ENCODE measurements around the gene PCDHB6. TPM values are rescaled to one million over a fixed set of nuclear protein-coding genes. Genes with fewer than 3 reads are reported as not detected.

PCDHB6 gene
- total RNA-seq, 1 experiment from 2014 or later: not detected

Other genes starting within 250 kb of the PCDHB6 start
- gene PCDHAC1, start 223.8 kb upstream of the PCDHB6 start, total RNA-seq (2014; rRNA removed; shearing (Covaris generic); ENCODE audit: low replicate concordance): not detected in 2 replicates
- not detected in 2 replicates for gene PCDHAC2, start 183.6 kb upstream of the PCDHB6 start, total RNA-seq (2014; rRNA removed; shearing (Covaris generic); ENCODE audit: low replicate concordance)
- gene PCDHB1, start 98.7 kb upstream of the PCDHB6 start, total RNA-seq (2014; rRNA removed; shearing (Covaris generic); ENCODE audit: low replicate concordance): not detected in 2 replicates
- not detected in 2 replicates for gene PCDHB2, start 55.4 kb upstream of the PCDHB6 start, total RNA-seq (2014; rRNA removed; shearing (Covaris generic); ENCODE audit: low replicate concordance)
- not detected in 2 replicates for gene PCDHB3, start 49.6 kb upstream of the PCDHB6 start, total RNA-seq (2014; rRNA removed; shearing (Covaris generic); ENCODE audit: low replicate concordance)
- gene PCDHB4, start 28.2 kb upstream of the PCDHB6 start, total RNA-seq (2014; rRNA removed; shearing (Covaris generic); ENCODE audit: low replicate concordance): not detected in 2 replicates
- gene PCDHB5, start 14.9 kb upstream of the PCDHB6 start, total RNA-seq (2014; rRNA removed; shearing (Covaris generic); ENCODE audit: low replicate concordance): not detected in 2 replicates
- gene PCDHB7, start 22.6 kb downstream of the PCDHB6 start, total RNA-seq (2014; rRNA removed; shearing (Covaris generic); ENCODE audit: low replicate concordance): not detected in 2 replicates
- not detected in 2 replicates for gene PCDHB8, start 27.7 kb downstream of the PCDHB6 start, total RNA-seq (2014; rRNA removed; shearing (Covaris generic); ENCODE audit: low replicate concordance)
- 0.04 and 0.54 TPM in 2 replicates for gene PCDHB16, start 32.3 kb downstream of the PCDHB6 start, total RNA-seq (2014; rRNA removed; shearing (Covaris generic); ENCODE audit: low replicate concordance)
- 0.11 and 0.29 TPM in 2 replicates for gene PCDHB9, start 37.1 kb downstream of the PCDHB6 start, total RNA-seq (2014; rRNA removed; shearing (Covaris generic); ENCODE audit: low replicate concordance)
- gene PCDHB10, start 42.3 kb downstream of the PCDHB6 start, total RNA-seq (2014; rRNA removed; shearing (Covaris generic); ENCODE audit: low replicate concordance): 0.11 TPM in 1 of 2 replicates, not detected in the other
- not detected in 2 replicates for gene PCDHB11, start 49.6 kb downstream of the PCDHB6 start, total RNA-seq (2014; rRNA removed; shearing (Covaris generic); ENCODE audit: low replicate concordance)
- not detected in 2 replicates for gene PCDHB12, start 58.7 kb downstream of the PCDHB6 start, total RNA-seq (2014; rRNA removed; shearing (Covaris generic); ENCODE audit: low replicate concordance)
- gene PCDHB13, start 63.9 kb downstream of the PCDHB6 start, total RNA-seq (2014; rRNA removed; shearing (Covaris generic); ENCODE audit: low replicate concordance): 0.19 and 0.69 TPM in 2 replicates
- 0.48 and 0.90 TPM in 2 replicates for gene PCDHB14, start 73.3 kb downstream of the PCDHB6 start, total RNA-seq (2014; rRNA removed; shearing (Covaris generic); ENCODE audit: low replicate concordance)
- 0.25 TPM in 1 of 2 replicates, not detected in the other for gene PCDHB15, start 95.3 kb downstream of the PCDHB6 start, total RNA-seq (2014; rRNA removed; shearing (Covaris generic); ENCODE audit: low replicate concordance)
- 0.65 and 0.82 TPM in 2 replicates for gene SLC25A2, start 154.0 kb downstream of the PCDHB6 start, total RNA-seq (2014; rRNA removed; shearing (Covaris generic); ENCODE audit: low replicate concordance)
- 70.0 and 85.9 TPM in 2 replicates for gene TAF7, start 170.7 kb downstream of the PCDHB6 start, total RNA-seq (2014; rRNA removed; shearing (Covaris generic); ENCODE audit: low replicate concordance)
- gene PCDHGA1, start 180.5 kb downstream of the PCDHB6 start, total RNA-seq (2014; rRNA removed; shearing (Covaris generic); ENCODE audit: low replicate concordance): 0.48 and 1.2 TPM in 2 replicates
- gene PCDHGA2, start 188.7 kb downstream of the PCDHB6 start, total RNA-seq (2014; rRNA removed; shearing (Covaris generic); ENCODE audit: low replicate concordance): 0.04 TPM in 1 of 2 replicates, not detected in the other
- gene PCDHGA3, start 193.8 kb downstream of the PCDHB6 start, total RNA-seq (2014; rRNA removed; shearing (Covaris generic); ENCODE audit: low replicate concordance): not detected in 2 replicates
- gene PCDHGB1, start 200.0 kb downstream of the PCDHB6 start, total RNA-seq (2014; rRNA removed; shearing (Covaris generic); ENCODE audit: low replicate concordance): 14.0 and 15.3 TPM in 2 replicates
- gene PCDHGA4, start 205.0 kb downstream of the PCDHB6 start, total RNA-seq (2014; rRNA removed; shearing (Covaris generic); ENCODE audit: low replicate concordance): 11.1 and 13.5 TPM in 2 replicates
- 9.8 and 11.5 TPM in 2 replicates for gene PCDHGB2, start 209.9 kb downstream of the PCDHB6 start, total RNA-seq (2014; rRNA removed; shearing (Covaris generic); ENCODE audit: low replicate concordance)
- gene PCDHGA5, start 214.1 kb downstream of the PCDHB6 start, total RNA-seq (2014; rRNA removed; shearing (Covaris generic); ENCODE audit: low replicate concordance): 8.8 and 9.7 TPM in 2 replicates
- 19.5 and 22.7 TPM in 2 replicates for gene PCDHGB3, start 220.2 kb downstream of the PCDHB6 start, total RNA-seq (2014; rRNA removed; shearing (Covaris generic); ENCODE audit: low replicate concordance)
- gene PCDHGA6, start 223.8 kb downstream of the PCDHB6 start, total RNA-seq (2014; rRNA removed; shearing (Covaris generic); ENCODE audit: low replicate concordance): 10.9 and 14.5 TPM in 2 replicates
- 8.4 and 11.5 TPM in 2 replicates for gene PCDHGA7, start 232.7 kb downstream of the PCDHB6 start, total RNA-seq (2014; rRNA removed; shearing (Covaris generic); ENCODE audit: low replicate concordance)
- gene PCDHGB4, start 237.6 kb downstream of the PCDHB6 start, total RNA-seq (2014; rRNA removed; shearing (Covaris generic); ENCODE audit: low replicate concordance): 6.3 and 10.0 TPM in 2 replicates
- 8.8 and 9.6 TPM in 2 replicates for gene PCDHGA8, start 242.6 kb downstream of the PCDHB6 start, total RNA-seq (2014; rRNA removed; shearing (Covaris generic); ENCODE audit: low replicate concordance)
- gene PCDHGB5, start 247.9 kb downstream of the PCDHB6 start, total RNA-seq (2014; rRNA removed; shearing (Covaris generic); ENCODE audit: low replicate concordance): 17.0 and 26.4 TPM in 2 replicates

All from Karpas-422 (cell line).